Measurements from ENCODE around the gene PTRHD1.

PTRHD1 gene

GRCh38 chr2:24756789-24757188, 36.4 kb downstream of the PTRHD1 start:
- H3K4me3 ChIP-seq (ENCODE audit: low read length), result no peak overlapping the region
- no peak for TF ChIP-seq CTCF (IDR thresholded peaks at IDR 0.05; ENCODE audit: insufficient read depth, low read depth, low read length, missing control alignments)
- no peak for DNase-seq (ENCODE audit: low read depth)

GRCh38 chr2:24754985-24755705, 38.0 kb downstream of the PTRHD1 start:
- no peak for TF ChIP-seq CTCF (IDR thresholded peaks at IDR 0.05; ENCODE audit: insufficient read depth, low read depth, low read length, missing control alignments)
- peak; percentile 35 for DNase-seq (ENCODE audit: low read depth)
- H3K4me3 ChIP-seq (ENCODE audit: low read length), result no peak overlapping the region

- H3K4me3 ChIP-seq (ENCODE audit: low read length), result no peak overlapping the region
- no peak for DNase-seq (ENCODE audit: low read depth)
- no peak for TF ChIP-seq CTCF (IDR thresholded peaks at IDR 0.05; ENCODE audit: insufficient read depth, low read depth, low read length, missing control alignments)
These were observed 44.0 kb downstream of the PTRHD1 start for GRCh38 chr2:24749069-24749691.

GRCh38 chr2:24747299-24747698, 45.9 kb downstream of the PTRHD1 start:
- no peak for DNase-seq (ENCODE audit: low read depth)
- no peak for TF ChIP-seq CTCF (IDR thresholded peaks at IDR 0.05; ENCODE audit: insufficient read depth, low read depth, low read length, missing control alignments)
- H3K4me3 ChIP-seq (ENCODE audit: low read length), result no peak overlapping the region

- no peak for DNase-seq (ENCODE audit: low read depth)
- no peak for TF ChIP-seq CTCF (IDR thresholded peaks at IDR 0.05; ENCODE audit: insufficient read depth, low read depth, low read length, missing control alignments)
- no peak overlapping the region for H3K4me3 ChIP-seq (ENCODE audit: low read length)
These were observed 47.4 kb downstream of the PTRHD1 start for GRCh38 chr2:24745825-24746224.

- TF ChIP-seq CTCF (IDR thresholded peaks at IDR 0.05; ENCODE audit: insufficient read depth, low read depth, low read length, missing control alignments), result no peak
- H3K4me3 ChIP-seq (ENCODE audit: low read length), result no peak overlapping the region
- DNase-seq (ENCODE audit: low read depth), result no peak
These were observed 48.8 kb downstream of the PTRHD1 start for GRCh38 chr2:24744356-24744755.

- no peak for DNase-seq (ENCODE audit: low read depth)
- TF ChIP-seq CTCF (IDR thresholded peaks at IDR 0.05; ENCODE audit: insufficient read depth, low read depth, low read length, missing control alignments), result no peak
- no peak overlapping the region for H3K4me3 ChIP-seq (ENCODE audit: low read length)
These were observed 49.3 kb downstream of the PTRHD1 start for GRCh38 chr2:24743924-24744323.
